Measurements from ENCODE around the gene PLEKHA6. TPM values are rescaled to one million over a fixed set of nuclear protein-coding genes. Genes with fewer than 3 reads are reported as not detected.

The PLEKHA6 gene
- total RNA-seq, 1 experiment from 2014 or later = 5.5 TPM

- no peak for ATAC-seq
- H3K4me3 ChIP-seq (ENCODE audit: low read depth in 2 of 2, low read length in 2 of 2) = no peak overlapping the region
- intact Hi-C loops (cut with micrococcal nuclease; ENCODE audit: unreplicated experiment) = no loop called here
- CTCF ChIA-PET = interaction anchor here (0.7 kb wide), 1 partner anchor 182 kb away, joined by 3 read pairs; no protein-coding TSS in a partner anchor
- no peak overlapping the region for H3K27ac ChIP-seq (ENCODE audit: low read length)
- H3K36me3 ChIP-seq (ENCODE audit: control insufficient read depth, insufficient read depth, low read length) = no peaks in the 10 kb centered on the region
- no peak for TF ChIP-seq CTCF (IDR thresholded peaks at IDR 0.05)
- no peak for TF ChIP-seq REST (IDR thresholded peaks at IDR 0.05; ENCODE audit: insufficient read depth in 1 of 2, low read depth in 2 of 2, low read length in 1 of 2)
- TF ChIP-seq TCF7L2 (IDR thresholded peaks at IDR 0.05; ENCODE audit: low read depth, low read length) = no peak
- no peak for TF ChIP-seq POLR2AphosphoS5 (IDR thresholded peaks at IDR 0.05; ENCODE audit: low read depth, low read length)
- no peak for TF ChIP-seq SIN3A (IDR thresholded peaks at IDR 0.05; ENCODE audit: borderline replicate concordance, insufficient read depth, low read depth, low read length)
- POLR2A ChIA-PET = no interaction called here
- DNase-seq (ENCODE audit: low read depth, low spot score) = no peak
- BruUV-seq (replicated peaks) = no TSS peak
- H3K9me3 ChIP-seq (ENCODE audit: control insufficient read depth, insufficient read depth, low read depth, low read length) = no peaks in the 10 kb centered on the region
- in situ Hi-C loops (cut with HindIII; ENCODE audit: low pct_unique_long_range_greater_than_20kb, low sequenced_read_pairs) = no loop called here
- no peaks in the 10 kb centered on the region for H3K4me1 ChIP-seq (ENCODE audit: control insufficient read depth, insufficient read depth, low read length)
- no peaks in the 10 kb centered on the region for H3K27me3 ChIP-seq (ENCODE audit: control insufficient read depth, insufficient read depth, low read length)
Observed at GRCh38 chr1:204336421-204337035, 23.2 kb downstream of the PLEKHA6 start.

- Histone ChIP-seq H3K27ac (ENCODE audit: low read length) (no peak overlapping the region), H3K27me3 (ENCODE audit: control insufficient read depth, insufficient read depth, low read length) (no peaks in the 10 kb centered on the region), H3K36me3 (ENCODE audit: control insufficient read depth, insufficient read depth, low read length) (no peaks in the 10 kb centered on the region), H3K9me3 (ENCODE audit: control insufficient read depth, insufficient read depth, low read depth, low read length) (no peaks in the 10 kb centered on the region), H3K4me1 (ENCODE audit: control insufficient read depth, insufficient read depth, low read length) (no peaks in the 10 kb centered on the region), H3K4me3 (ENCODE audit: low read depth in 2 of 2, low read length in 2 of 2) (no peak overlapping the region)
- no peak for DNase-seq (ENCODE audit: low read depth, low spot score)
- no TSS peak for BruUV-seq (replicated peaks)
- in situ Hi-C loops (cut with HindIII; ENCODE audit: low pct_unique_long_range_greater_than_20kb, low sequenced_read_pairs) = no loop called here
- intact Hi-C loops (cut with micrococcal nuclease; ENCODE audit: unreplicated experiment) = no loop called here
- POLR2A ChIA-PET = no interaction called here
- ATAC-seq = no peak
- CTCF ChIA-PET = no interaction called here
- no peak for TF ChIP-seq TCF7L2 (IDR thresholded peaks at IDR 0.05; ENCODE audit: low read depth, low read length)
Observed at GRCh38 chr1:204335533-204335932, 24.2 kb downstream of the PLEKHA6 start.

GRCh38 chr1:204335085-204335484 lies 24.6 kb downstream of the PLEKHA6 start:
- Histone ChIP-seq H3K27ac (ENCODE audit: low read length) (no peak overlapping the region), H3K27me3 (ENCODE audit: control insufficient read depth, insufficient read depth, low read length) (no peaks in the 10 kb centered on the region), H3K36me3 (ENCODE audit: control insufficient read depth, insufficient read depth, low read length) (no peaks in the 10 kb centered on the region), H3K4me3 (ENCODE audit: low read depth in 2 of 2, low read length in 2 of 2) (no peak overlapping the region), H3K9me3 (ENCODE audit: control insufficient read depth, insufficient read depth, low read depth, low read length) (no peaks in the 10 kb centered on the region), H3K4me1 (ENCODE audit: control insufficient read depth, insufficient read depth, low read length) (no peaks in the 10 kb centered on the region)
- intact Hi-C loops (cut with micrococcal nuclease; ENCODE audit: unreplicated experiment) = no loop called here
- DNase-seq (ENCODE audit: low read depth, low spot score) (no peak), ATAC-seq (no peak)
- TF ChIP-seq CTCF (IDR thresholded peaks at IDR 0.05) = no peak
- TF ChIP-seq REST (IDR thresholded peaks at IDR 0.05; ENCODE audit: insufficient read depth in 1 of 2, low read depth in 2 of 2, low read length in 1 of 2) = no peak
- no peak for TF ChIP-seq POLR2AphosphoS5 (IDR thresholded peaks at IDR 0.05; ENCODE audit: low read depth, low read length)
- no peak for TF ChIP-seq SIN3A (IDR thresholded peaks at IDR 0.05; ENCODE audit: borderline replicate concordance, insufficient read depth, low read depth, low read length)
- TF ChIP-seq TCF7L2 (IDR thresholded peaks at IDR 0.05; ENCODE audit: low read depth, low read length) = no peak
- in situ Hi-C loops (cut with HindIII; ENCODE audit: low pct_unique_long_range_greater_than_20kb, low sequenced_read_pairs) = no loop called here
- no TSS peak for BruUV-seq (replicated peaks)
- ChIA-PET CTCF (no interaction called here), POLR2A (no interaction called here)

Data from Panc1 (cell line).